A673 (cell line): ENCODE measurements around the gene ZSCAN21. TPM values are rescaled to one million over a fixed set of nuclear protein-coding genes. Genes with fewer than 3 reads are reported as not detected.
"Not testable (repeated sequence)": the region's sequence is repeated elsewhere in the genome, so short reads cannot be mapped to it uniquely, and the experiment has no call there.

Experiments used
- BruUV-seq: library from RNA; stranded (reverse); fragments of 400-500 nt; replicated peaks from 2 replicates; lab custom pipeline; 2021; lab: Mats Ljungman, UMichigan
- CTCF ChIA-PET: fragments of 300-600 bp; sonication (Branson Sonifier 250); formaldehyde crosslinking; loops from one replicate; lab custom pipeline; 2022; ENCODE audit warnings: antibody characterized with exemption; lab: Charles Lee
- POLR2A ChIA-PET: fragments of 300-600 bp; sonication (Branson Sonifier 250); formaldehyde crosslinking; loops from one replicate; lab custom pipeline; 2022; ENCODE audit warnings: antibody characterized with exemption; ENCODE audit not compliant: low non-redundant PET; lab: Charles Lee
- DNase-seq: peaks from one replicate; pipeline ENCODE4 v3.0.0-alpha.2; 2015; ENCODE audit warnings: low spot score
- H3K27ac ChIP-seq: fragments of 200-600 bp; sonication (generic); 2 replicates; pipeline ENCODE4 v1.5.1; 2016; ENCODE audit warnings: mixed run types, low read depth, mild to moderate bottlenecking, mixed read lengths, antibody characterized with exemption, low read length; ENCODE audit not compliant: poor library complexity, severe bottlenecking
- H3K27me3 ChIP-seq: fragments of 200-600 bp; sonication (generic); replicated peaks from 2 replicates; pipeline ENCODE4 v1.6.1; 2017; ENCODE audit warnings: mixed run types, low read depth, mild to moderate bottlenecking, mixed read lengths, antibody characterized with exemption, low read length; ENCODE audit not compliant: insufficient read depth, poor library complexity
- H3K36me3 ChIP-seq: fragments of 200-600 bp; sonication (generic); 2 replicates; pipeline ENCODE4 v1.6.1; 2016; ENCODE audit warnings: mixed run types, mild to moderate bottlenecking, mixed read lengths, antibody characterized with exemption, low read length; ENCODE audit not compliant: insufficient read depth, poor library complexity, severe bottlenecking
- H3K4me1 ChIP-seq: fragments of 200-600 bp; sonication (generic); 2 replicates; pipeline ENCODE4 v1.6.1; 2017; ENCODE audit warnings: mixed run types, mild to moderate bottlenecking, mixed read lengths, antibody characterized with exemption, low read length; ENCODE audit not compliant: insufficient read depth, poor library complexity, severe bottlenecking
- H3K4me3 ChIP-seq: fragments of 200-600 bp; sonication (generic); 2 replicates; pipeline ENCODE4 v1.5.1; 2016; ENCODE audit warnings: low read depth, mixed run types, mild to moderate bottlenecking, mixed read lengths, low read length; ENCODE audit not compliant: poor library complexity, severe bottlenecking
- H3K9me3 ChIP-seq: fragments of 200-600 bp; sonication (generic); 2 replicates; pipeline ENCODE4 v1.6.1; 2016; ENCODE audit warnings: mixed run types, low read depth, mild to moderate bottlenecking, mixed read lengths, antibody characterized with exemption, low read length; ENCODE audit not compliant: poor library complexity, severe bottlenecking
- CTCF ChIP-seq: fragments of 300-800, 200-600 bp; sonication (generic); conservative IDR thresholded peaks from 2 replicates; pipeline ENCODE4 v1.5.1; 2017; ENCODE audit warnings: low read depth, mild to moderate bottlenecking, antibody characterized with exemption, low read length, moderate library complexity, mixed read lengths
- EZH2 ChIP-seq: fragments of 200-600 bp; sonication (generic); IDR thresholded peaks from 2 replicates; pipeline ENCODE4 v1.6.1; 2017; ENCODE audit warnings: borderline replicate concordance, low read depth, mild to moderate bottlenecking, mixed read lengths, antibody characterized with exemption, low read length; ENCODE audit not compliant: poor library complexity, severe bottlenecking
- intact Hi-C: fragments of 100-400 bp; cut with micrococcal nuclease; formaldehyde crosslinking; loops from one replicate; pipeline ENCODE4 v1.10.0; 2022; ENCODE audit not compliant: unreplicated experiment
- total RNA-seq: library from RNA; stranded (reverse); gene quantifications from 2 replicates; pipeline ENCODE4 v1.2.3, GENCODE V29; 2021

The ZSCAN21 gene
- total RNA-seq, 1 experiment from 2014 or later: 17.2 TPM

GRCh38 chr7:100003711-100004661 is 45.6 kb upstream of the ZSCAN21 start:
- no peaks in the 10 kb centered on the region for H3K36me3 ChIP-seq
- no peak for DNase-seq
- BruUV-seq: no TSS peak
- H3K9me3 ChIP-seq: no peaks in the 10 kb centered on the region
- no peaks in the 10 kb centered on the region for H3K4me1 ChIP-seq
- POLR2A ChIA-PET: interaction anchor here (0.5 kb wide), 1 partner anchor 13 kb away, joined by 5 read pairs; no protein-coding TSS in a partner anchor
- H3K27ac ChIP-seq: no peak overlapping the region
- TF ChIP-seq EZH2: no peak
- no peak for TF ChIP-seq CTCF
- CTCF ChIA-PET: no interaction called here
- intact Hi-C loops: no loop called here
- H3K4me3 ChIP-seq: no peak overlapping the region
- H3K27me3 ChIP-seq: no peaks in the 10 kb centered on the region

- no peak overlapping the region for H3K4me3 ChIP-seq
- no peaks in the 10 kb centered on the region for H3K27me3 ChIP-seq
- no TSS peak for BruUV-seq
- H3K36me3 ChIP-seq: no peaks in the 10 kb centered on the region
- no peak for DNase-seq
- H3K27ac ChIP-seq: no peak overlapping the region
- intact Hi-C loops: no loop called here
- no peaks in the 10 kb centered on the region for H3K9me3 ChIP-seq
- POLR2A ChIA-PET: no interaction called here
- TF ChIP-seq EZH2 (no peak), CTCF (no peak)
- no peaks in the 10 kb centered on the region for H3K4me1 ChIP-seq
- CTCF ChIA-PET: no interaction called here
Observed at GRCh38 chr7:100007887-100008286, 41.7 kb upstream of the ZSCAN21 start.

- CTCF ChIA-PET: no interaction called here
- Histone ChIP-seq H3K27ac (no peak overlapping the region), H3K27me3 (no peaks in the 10 kb centered on the region), H3K36me3 (no peaks in the 10 kb centered on the region), H3K4me1 (no peaks in the 10 kb centered on the region), H3K4me3 (no peak overlapping the region), H3K9me3 (no peaks in the 10 kb centered on the region)
- DNase-seq: no peak
- no TSS peak for BruUV-seq
- intact Hi-C loops: no loop called here
- POLR2A ChIA-PET: no interaction called here
- no peak for TF ChIP-seq CTCF
- no peak for TF ChIP-seq EZH2
Observed at GRCh38 chr7:100008525-100008924, 41.0 kb upstream of the ZSCAN21 start.

- H3K36me3 ChIP-seq, H3K9me3 ChIP-seq, H3K27me3 ChIP-seq, BruUV-seq, POLR2A ChIA-PET, H3K4me1 ChIP-seq, CTCF ChIA-PET, DNase-seq, intact Hi-C loops, H3K27ac ChIP-seq, H3K4me3 ChIP-seq: not testable (repeated sequence)
Observed at GRCh38 chr7:100009952-100010351, 39.6 kb upstream of the ZSCAN21 start.
